Measurements from ENCODE around the gene SEMA5A.

DNA sequence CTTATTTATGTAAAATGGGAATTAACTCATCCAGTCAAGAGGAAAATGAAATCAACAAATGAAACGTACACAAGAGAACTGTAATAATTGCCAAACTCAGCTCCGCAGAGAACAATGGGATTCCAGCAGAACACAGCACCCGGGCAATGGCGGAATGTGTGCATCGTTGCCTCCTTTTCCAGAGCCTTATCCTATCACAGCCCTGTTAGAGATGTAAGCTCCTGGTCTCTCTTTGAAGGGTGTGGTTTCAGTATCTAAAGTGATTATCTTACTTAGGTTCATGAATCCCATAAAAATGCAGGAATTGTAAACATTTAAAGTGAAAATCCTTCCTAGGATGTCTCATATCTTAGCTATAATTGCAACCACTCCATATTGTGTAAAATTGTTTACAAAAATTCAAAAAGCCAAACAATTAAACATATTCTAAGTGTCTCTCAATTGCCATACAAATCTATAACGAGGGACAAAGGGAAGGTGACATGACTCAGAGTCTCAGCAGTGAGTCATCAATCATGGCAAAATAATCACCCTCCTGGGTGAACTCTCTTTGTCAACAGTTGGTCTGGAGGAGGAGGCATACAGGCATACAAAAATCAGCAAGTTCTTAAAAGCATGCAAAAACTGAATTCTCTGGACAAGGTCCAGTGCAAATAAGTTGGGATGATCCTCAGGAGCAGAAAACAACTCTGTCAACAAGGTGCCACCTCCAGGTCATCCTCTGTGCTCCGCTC is 22.6 kb downstream of the SEMA5A start:
- TF ChIP-seq ZNF143 (CRISPR knock-in tag; IDR thresholded peaks at IDR 0.05) = no peak
- no peak for TF ChIP-seq SNAPC2 (CRISPR knock-in tag; IDR thresholded peaks at IDR 0.05)
- TF ChIP-seq ZNF556 (CRISPR knock-in tag; IDR thresholded peaks at IDR 0.05; ENCODE audit: borderline replicate concordance) = no peak
- TF ChIP-seq TCF12 (IDR thresholded peaks at IDR 0.05) = no peak
- TF ChIP-seq TCF12 (CRISPR knock-in tag; IDR thresholded peaks at IDR 0.05) = no peak
- TF ChIP-seq ZNF331 (CRISPR knock-in tag; IDR thresholded peaks at IDR 0.05) = no peak
- TF ChIP-seq SOX5 (CRISPR knock-in tag; IDR thresholded peaks at IDR 0.05; ENCODE audit: borderline replicate concordance) = no peak
- TF ChIP-seq, protein P1, sequence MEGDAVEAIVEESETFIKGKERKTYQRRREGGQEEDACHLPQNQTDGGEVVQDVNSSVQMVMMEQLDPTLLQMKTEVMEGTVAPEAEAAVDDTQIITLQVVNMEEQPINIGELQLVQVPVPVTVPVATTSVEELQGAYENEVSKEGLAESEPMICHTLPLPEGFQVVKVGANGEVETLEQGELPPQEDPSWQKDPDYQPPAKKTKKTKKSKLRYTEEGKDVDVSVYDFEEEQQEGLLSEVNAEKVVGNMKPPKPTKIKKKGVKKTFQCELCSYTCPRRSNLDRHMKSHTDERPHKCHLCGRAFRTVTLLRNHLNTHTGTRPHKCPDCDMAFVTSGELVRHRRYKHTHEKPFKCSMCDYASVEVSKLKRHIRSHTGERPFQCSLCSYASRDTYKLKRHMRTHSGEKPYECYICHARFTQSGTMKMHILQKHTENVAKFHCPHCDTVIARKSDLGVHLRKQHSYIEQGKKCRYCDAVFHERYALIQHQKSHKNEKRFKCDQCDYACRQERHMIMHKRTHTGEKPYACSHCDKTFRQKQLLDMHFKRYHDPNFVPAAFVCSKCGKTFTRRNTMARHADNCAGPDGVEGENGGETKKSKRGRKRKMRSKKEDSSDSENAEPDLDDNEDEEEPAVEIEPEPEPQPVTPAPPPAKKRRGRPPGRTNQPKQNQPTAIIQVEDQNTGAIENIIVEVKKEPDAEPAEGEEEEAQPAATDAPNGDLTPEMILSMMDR (CRISPR knock-in tag; IDR thresholded peaks at IDR 0.05) = no peak
